ENCODE results near the gene SNX13.

Gene SNX13

GRCh38 chr7:17779381-17779780 lies 160.9 kb downstream of the SNX13 start:
- no peak for ATAC-seq
- no peak overlapping the region for H3K4me3 Mint-ChIP-seq

GRCh38 chr7:17774716-17775288 lies 165.5 kb downstream of the SNX13 start:
- Mint-ChIP-seq H3K4me1 (peaks cover 6% of the 10 kb centered on the region), H3K27ac (no peak overlapping the region), H3K9me3 (no peaks in the 10 kb centered on the region), H3K27me3 (no peaks in the 10 kb centered on the region), H3K4me3 (no peak overlapping the region), H3K36me3 (ENCODE audit: low read depth) (no peaks in the 10 kb centered on the region)
- DNase-seq: no peak
- no peak for ATAC-seq

More at GRCh38 chr7:17779381-17779780, 160.9 kb downstream of the SNX13 start:
- no peak for DNase-seq
- H3K9me3 Mint-ChIP-seq: no peaks in the 10 kb centered on the region
- peaks cover 2% of the 10 kb centered on the region for H3K4me1 Mint-ChIP-seq
- H3K36me3 Mint-ChIP-seq (ENCODE audit: low read depth): no peaks in the 10 kb centered on the region
- no peaks in the 10 kb centered on the region for H3K27me3 Mint-ChIP-seq
- no peak overlapping the region for H3K27ac Mint-ChIP-seq

GRCh38 chr7:17774248-17774647 lies 166.0 kb downstream of the SNX13 start:
- DNase-seq (no peak), ATAC-seq (no peak)
- Mint-ChIP-seq H3K9me3 (no peaks in the 10 kb centered on the region), H3K36me3 (ENCODE audit: low read depth) (no peaks in the 10 kb centered on the region), H3K27ac (no peak overlapping the region), H3K4me3 (no peak overlapping the region), H3K4me1 (peaks cover 6% of the 10 kb centered on the region), H3K27me3 (no peaks in the 10 kb centered on the region)

- DNase-seq (no peak), ATAC-seq (peak; percentile 65)
- no peak overlapping the region for H3K27ac Mint-ChIP-seq
- H3K4me3 Mint-ChIP-seq: no peak overlapping the region
- H3K4me1 Mint-ChIP-seq: peaks cover 6% of the 10 kb centered on the region
- H3K27me3 Mint-ChIP-seq: no peaks in the 10 kb centered on the region
- no peaks in the 10 kb centered on the region for H3K9me3 Mint-ChIP-seq
- no peaks in the 10 kb centered on the region for H3K36me3 Mint-ChIP-seq (ENCODE audit: low read depth)
Observed at GRCh38 chr7:17773289-17773626, 167.0 kb downstream of the SNX13 start.

- Mint-ChIP-seq H3K27me3 (no peaks in the 10 kb centered on the region), H3K4me1 (peaks cover 6% of the 10 kb centered on the region), H3K4me3 (no peak overlapping the region), H3K27ac (no peak overlapping the region), H3K36me3 (ENCODE audit: low read depth) (no peaks in the 10 kb centered on the region), H3K9me3 (no peaks in the 10 kb centered on the region)
- ATAC-seq (peak; percentile 6), DNase-seq (no peak)
Observed at GRCh38 chr7:17772581-17773288, 167.6 kb downstream of the SNX13 start.

GRCh38 chr7:17771901-17772408 lies 168.3 kb downstream of the SNX13 start:
- Mint-ChIP-seq H3K4me1 (peaks cover 6% of the 10 kb centered on the region), H3K9me3 (no peaks in the 10 kb centered on the region), H3K27ac (no peak overlapping the region), H3K4me3 (no peak overlapping the region), H3K36me3 (ENCODE audit: low read depth) (no peaks in the 10 kb centered on the region), H3K27me3 (no peaks in the 10 kb centered on the region)
- ATAC-seq (no peak), DNase-seq (no peak)

- Mint-ChIP-seq H3K27me3 (no peaks in the 10 kb centered on the region), H3K4me1 (peaks cover 6% of the 10 kb centered on the region), H3K4me3 (no peak overlapping the region), H3K9me3 (no peaks in the 10 kb centered on the region), H3K27ac (no peak overlapping the region), H3K36me3 (ENCODE audit: low read depth) (no peaks in the 10 kb centered on the region)
- ATAC-seq (no peak), DNase-seq (no peak)
Observed at GRCh38 chr7:17770710-17771375, 169.5 kb downstream of the SNX13 start.

GRCh38 chr7:17769918-17770317 lies 170.4 kb downstream of the SNX13 start:
- ATAC-seq (peak; percentile 80), DNase-seq (peak; percentile 46)
- Mint-ChIP-seq H3K27me3 (no peaks in the 10 kb centered on the region), H3K4me1 (peaks cover 6% of the 10 kb centered on the region), H3K27ac (no peak overlapping the region), H3K9me3 (no peaks in the 10 kb centered on the region), H3K36me3 (ENCODE audit: low read depth) (no peaks in the 10 kb centered on the region), H3K4me3 (no peak overlapping the region)

- peaks cover 3% of the 10 kb centered on the region for H3K9me3 Mint-ChIP-seq
- peaks cover 5% of the 10 kb centered on the region for H3K36me3 Mint-ChIP-seq (ENCODE audit: low read depth)
- H3K27me3 Mint-ChIP-seq: peaks cover 2% of the 10 kb centered on the region
- H3K27ac Mint-ChIP-seq: no peak overlapping the region
- DNase-seq (no peak), ATAC-seq (no peak)
- no peak overlapping the region for H3K4me3 Mint-ChIP-seq
- H3K4me1 Mint-ChIP-seq: no peaks in the 10 kb centered on the region
Observed at GRCh38 chr7:17758008-17758407, 182.3 kb downstream of the SNX13 start.

- no peaks in the 10 kb centered on the region for H3K36me3 Mint-ChIP-seq (ENCODE audit: low read depth)
Observed at GRCh38 chr7:17746020-17746530, 194.2 kb downstream of the SNX13 start.

GRCh38 chr7:17745610-17746009 lies 194.7 kb downstream of the SNX13 start:
- DNase-seq (no peak), ATAC-seq (no peak)
- no peaks in the 10 kb centered on the region for H3K9me3 Mint-ChIP-seq
- no peaks in the 10 kb centered on the region for H3K4me1 Mint-ChIP-seq
- no peak overlapping the region for H3K27ac Mint-ChIP-seq
- no peaks in the 10 kb centered on the region for H3K27me3 Mint-ChIP-seq
- H3K36me3 Mint-ChIP-seq (ENCODE audit: low read depth): no peaks in the 10 kb centered on the region
- H3K4me3 Mint-ChIP-seq: no peak overlapping the region

More at GRCh38 chr7:17746020-17746530, 194.2 kb downstream of the SNX13 start:
- Mint-ChIP-seq H3K9me3 (no peaks in the 10 kb centered on the region), H3K27ac (no peak overlapping the region), H3K4me3 (no peak overlapping the region), H3K4me1 (no peaks in the 10 kb centered on the region), H3K27me3 (no peaks in the 10 kb centered on the region)
- DNase-seq: no peak
- no peak for ATAC-seq

- Mint-ChIP-seq H3K27ac (no peak overlapping the region), H3K27me3 (no peaks in the 10 kb centered on the region), H3K36me3 (ENCODE audit: low read depth) (no peaks in the 10 kb centered on the region), H3K4me1 (no peaks in the 10 kb centered on the region), H3K9me3 (no peaks in the 10 kb centered on the region), H3K4me3 (no peak overlapping the region)
- DNase-seq (no peak), ATAC-seq (no peak)
Observed at GRCh38 chr7:17743316-17743715, 197.0 kb downstream of the SNX13 start.

- no peak overlapping the region for H3K4me3 Mint-ChIP-seq
- no peaks in the 10 kb centered on the region for H3K27me3 Mint-ChIP-seq
- H3K36me3 Mint-ChIP-seq (ENCODE audit: low read depth): no peaks in the 10 kb centered on the region
- H3K4me1 Mint-ChIP-seq: no peaks in the 10 kb centered on the region
- H3K27ac Mint-ChIP-seq: no peak overlapping the region
- no peak for ATAC-seq
- DNase-seq: no peak
- H3K9me3 Mint-ChIP-seq: no peaks in the 10 kb centered on the region
Observed at GRCh38 chr7:17741426-17741825, 198.9 kb downstream of the SNX13 start.
